Retinal pigment epithelial cell (primary cell): ENCODE measurements around the gene COA5.
A peak's percentile ranks its signal among the peaks of the same experiment; 100 is the strongest.

Experiments used
- DNase-seq: peaks from one replicate; pipeline ENCODE4 v3.0.0-alpha.2; 2010; ENCODE audit warnings: low read depth
- H3K4me3 ChIP-seq: 2 replicates; pipeline ENCODE4 v1.5.1; 2011; ENCODE audit warnings: mild to moderate bottlenecking, low read length, control low read depth, moderate library complexity
- TF ChIP-seq, protein P1 (sequence below): conservative IDR thresholded peaks from 2 replicates; pipeline ENCODE4 v1.5.1; 2011; ENCODE audit warnings: low read depth, low read length, control low read depth, inconsistent platforms

Gene COA5

GRCh38 chr2:98608116-98608961 lies at the start of gene COA5, which contains the start of gene UNC50:
Gene COA5 (minus strand): TSS chr2:98608512. CDS start chr2:98608405, 107 bp downstream.
Gene UNC50 (plus strand): TSS chr2:98608589. CDS start chr2:98609760, 1,171 bp downstream.
- TF ChIP-seq, protein P1, sequence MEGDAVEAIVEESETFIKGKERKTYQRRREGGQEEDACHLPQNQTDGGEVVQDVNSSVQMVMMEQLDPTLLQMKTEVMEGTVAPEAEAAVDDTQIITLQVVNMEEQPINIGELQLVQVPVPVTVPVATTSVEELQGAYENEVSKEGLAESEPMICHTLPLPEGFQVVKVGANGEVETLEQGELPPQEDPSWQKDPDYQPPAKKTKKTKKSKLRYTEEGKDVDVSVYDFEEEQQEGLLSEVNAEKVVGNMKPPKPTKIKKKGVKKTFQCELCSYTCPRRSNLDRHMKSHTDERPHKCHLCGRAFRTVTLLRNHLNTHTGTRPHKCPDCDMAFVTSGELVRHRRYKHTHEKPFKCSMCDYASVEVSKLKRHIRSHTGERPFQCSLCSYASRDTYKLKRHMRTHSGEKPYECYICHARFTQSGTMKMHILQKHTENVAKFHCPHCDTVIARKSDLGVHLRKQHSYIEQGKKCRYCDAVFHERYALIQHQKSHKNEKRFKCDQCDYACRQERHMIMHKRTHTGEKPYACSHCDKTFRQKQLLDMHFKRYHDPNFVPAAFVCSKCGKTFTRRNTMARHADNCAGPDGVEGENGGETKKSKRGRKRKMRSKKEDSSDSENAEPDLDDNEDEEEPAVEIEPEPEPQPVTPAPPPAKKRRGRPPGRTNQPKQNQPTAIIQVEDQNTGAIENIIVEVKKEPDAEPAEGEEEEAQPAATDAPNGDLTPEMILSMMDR: no peak
- H3K4me3 ChIP-seq: peak within 1 kb of the TSS; percentile 90
- peak; percentile 62 for DNase-seq

DNA sequence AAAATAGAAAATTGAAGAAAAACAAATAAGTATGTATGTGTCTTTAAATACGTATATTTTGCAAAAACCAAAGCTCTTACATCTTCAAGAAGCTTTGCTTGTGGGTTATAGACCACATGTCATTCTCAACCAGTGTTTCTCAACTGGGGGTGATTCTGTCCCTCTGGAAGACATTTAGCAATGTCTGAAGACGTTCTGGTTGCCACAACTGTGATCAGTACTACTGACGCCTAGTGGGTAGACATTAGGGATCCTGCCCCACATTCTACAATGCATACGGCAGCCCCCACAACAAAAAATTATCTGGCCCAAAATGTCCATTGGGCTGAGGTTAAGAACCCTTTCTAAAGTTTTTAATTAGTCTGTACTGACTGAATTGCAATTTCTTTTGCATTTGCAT lies 48.5 kb upstream of the COA5 start:
- TF ChIP-seq, protein P1: no peak
- no peak overlapping the region for H3K4me3 ChIP-seq
- DNase-seq: no peak

DNA sequence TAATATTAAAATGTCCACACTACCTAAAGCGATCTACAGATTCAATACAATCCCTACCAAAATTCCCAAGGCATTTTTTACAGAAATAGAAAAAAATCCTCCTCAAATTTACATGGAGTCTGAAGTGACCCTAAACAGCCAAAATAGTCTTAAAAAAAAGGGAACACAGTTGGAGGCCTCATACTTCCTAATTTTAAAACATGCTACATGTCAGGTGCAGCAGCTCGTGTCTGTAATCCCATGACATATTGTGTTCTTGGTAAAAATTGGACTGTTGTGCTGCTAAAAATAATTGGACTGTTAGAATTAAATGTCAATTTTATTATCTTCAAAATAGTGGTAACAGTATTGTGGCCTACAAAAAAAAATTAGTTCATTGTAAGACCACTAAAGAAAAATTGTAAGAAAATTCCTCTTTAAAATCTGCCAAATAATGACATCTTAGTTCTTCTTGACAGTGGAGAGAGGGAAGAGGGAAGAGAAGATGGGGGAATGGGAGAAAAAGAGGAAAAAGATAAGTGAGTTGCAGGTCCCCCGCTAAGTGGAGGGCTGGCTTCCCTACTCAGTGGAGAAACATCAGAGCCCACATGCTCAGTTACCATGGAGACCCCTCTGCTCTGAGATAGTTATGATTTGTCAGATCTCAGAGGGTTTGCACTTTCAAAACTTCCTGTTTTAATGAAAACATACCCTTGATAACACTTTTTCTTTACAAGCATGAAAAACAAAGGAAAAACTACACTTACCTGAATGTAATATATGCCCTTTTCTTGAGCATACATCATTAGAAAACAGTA lies 46.6 kb upstream of the COA5 start:
- H3K4me3 ChIP-seq: no peak overlapping the region
- no peak for DNase-seq
- TF ChIP-seq, protein P1: no peak

DNA sequence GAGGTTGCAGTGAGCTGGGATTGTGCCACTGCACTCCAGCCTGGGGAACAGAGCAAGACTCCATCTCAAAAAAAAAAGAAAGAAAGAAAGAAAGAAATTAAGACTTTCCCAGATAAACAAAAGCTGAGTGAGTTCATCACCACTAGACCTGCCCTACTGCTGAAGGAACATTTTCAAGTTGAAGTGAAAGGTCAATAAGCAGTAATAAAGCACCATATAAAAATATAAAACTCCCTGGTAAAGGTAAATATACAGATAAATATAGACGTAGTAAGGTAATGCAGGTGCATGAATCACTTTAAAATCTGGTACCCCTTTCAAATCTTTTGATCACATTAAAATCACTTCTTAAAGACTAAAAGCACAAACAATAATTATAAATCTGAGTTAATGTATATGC lies 42.7 kb upstream of the COA5 start:
- TF ChIP-seq, protein P1: no peak

GRCh38 chr2:98649992-98650375 lies 41.7 kb upstream of the COA5 start:
- no peak for DNase-seq
- TF ChIP-seq, protein P1: no peak
- no peak overlapping the region for H3K4me3 ChIP-seq

More for the DNA sequence above, 42.7 kb upstream of the COA5 start:
- H3K4me3 ChIP-seq: no peak overlapping the region
- DNase-seq: no peak

DNA sequence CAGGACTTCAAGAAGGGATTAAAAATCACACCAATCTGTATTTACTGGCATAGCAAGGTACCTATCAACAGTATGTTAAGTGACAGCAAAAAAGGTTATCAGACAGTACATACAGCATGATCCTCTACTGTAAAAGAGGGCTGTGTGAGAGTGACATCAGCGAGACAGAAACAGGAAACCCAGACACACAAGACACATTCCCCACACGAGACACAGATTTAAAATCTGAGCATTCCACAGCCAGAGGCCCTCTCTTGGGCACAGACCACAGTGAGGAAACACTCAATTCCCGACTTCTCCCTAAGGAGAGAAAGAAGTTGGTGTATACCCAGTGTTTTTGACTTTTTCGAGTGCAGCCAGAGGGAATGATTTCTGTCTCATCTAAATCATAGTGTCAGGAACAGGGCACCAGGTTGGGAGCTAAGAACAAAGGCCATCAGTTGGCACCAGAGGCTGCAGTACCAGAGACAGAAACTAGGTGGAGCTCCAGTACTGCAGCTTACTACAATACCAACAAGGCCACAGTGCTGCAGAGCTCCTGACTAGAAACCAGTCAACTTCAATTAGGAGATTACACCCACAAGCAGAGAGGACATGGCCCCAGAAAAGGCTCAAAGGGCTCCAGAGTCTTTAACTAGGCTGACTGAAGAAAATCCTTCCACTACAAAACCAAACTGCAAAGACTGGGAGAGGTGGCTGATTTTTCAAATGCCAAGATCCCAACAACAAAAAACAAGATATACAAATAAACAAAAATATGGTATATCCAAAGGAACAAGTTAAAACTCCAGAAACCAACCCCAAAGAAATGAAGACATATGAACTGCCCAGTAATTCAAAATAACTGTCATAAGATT lies 41.1 kb upstream of the COA5 start:
- TF ChIP-seq, protein P1: peak; percentile 100
- peak; percentile 45 for DNase-seq

More for the DNA sequence above, 41.1 kb upstream of the COA5 start:
- no peak overlapping the region for H3K4me3 ChIP-seq
